K562 (cell line): ENCODE measurements around the gene CCDC92. TPM values are rescaled to one million over a fixed set of nuclear protein-coding genes. Genes with fewer than 3 reads are reported as not detected.
A peak's percentile ranks its signal among the peaks of the same experiment; 100 is the strongest.

ENCODE experiments used
- ATAC-seq: fragments of 200-7000 bp; cut with Tn5 transposase; 3 replicates; pipeline ENCODE4 v1.9.1; 2020; ENCODE audit warnings: moderate library complexity
- BruUV-seq: library from RNA; stranded (reverse); fragments of 400-500 nt; replicated peaks from 2 replicates; lab custom pipeline; 2021; lab: Mats Ljungman, UMichigan
- CTCF ChIA-PET: fragments of 300-600 bp; formaldehyde crosslinking; extraction: SDS; loops from one replicate; lab custom pipeline; 2021; ENCODE audit warnings: low intra/inter-chr PET ratio; lab: Yijun Ruan, JAX
- POLR2A ChIA-PET: fragments of 300-600, 350-650 bp; sonication (Branson Sonifier 250); formaldehyde crosslinking; extraction: SDS; loops from one replicate; lab custom pipeline; 2021; ENCODE audit warnings: antibody characterized with exemption, inconsistent platforms; lab: Yijun Ruan, JAX
- DNase-seq, 4 experiments: peaks; one replicate each; pipeline versions ENCODE4 v3.0.0 to v3.0.0-alpha.2; 2011 to 2018; ENCODE audit warnings: low spot score in 3 of 4, mixed read lengths in 3 of 4; ENCODE audit errors: extremely low read depth in 1 of 4
- FAIRE-seq: peaks from 2 replicates; lab custom pipeline; 2011; peaks lifted over from hg19 to GRCh38; lab: Jason Lieb, UNC
- H2AFZ ChIP-seq: 2 replicates; pipeline ENCODE4 v1.6.0; 2011; ENCODE audit warnings: low read depth, low read length, control low read depth, inconsistent platforms
- H3K27ac ChIP-seq: fragments of 200-600 bp; 3 replicates; pipeline ENCODE4 v1.8.0; 2011; ENCODE audit warnings: low read depth, mild to moderate bottlenecking, control low read depth, inconsistent platforms, low read length, moderate library complexity, mixed read lengths; ENCODE audit errors: extremely low read depth
- H3K27me3 ChIP-seq, 2 experiments: fragments of 300-600 bp in 1 of 2; 2 replicates in 1 of 2; 3 replicates in 1 of 2; pipeline versions ENCODE4 v1.6.0 to v1.8.0; 2011; ENCODE audit warnings: inconsistent platforms in 2 of 2, low read length in 2 of 2, mild to moderate bottlenecking in 1 of 2, mixed read lengths in 1 of 2, moderate library complexity in 1 of 2; ENCODE audit not compliant: control insufficient read depth in 2 of 2, insufficient read depth in 2 of 2
- H3K36me3 ChIP-seq: fragments of 300-600 bp; 3 replicates; pipeline ENCODE4 v1.8.0; 2011; ENCODE audit warnings: mild to moderate bottlenecking, low read length, inconsistent platforms; ENCODE audit not compliant: control insufficient read depth, insufficient read depth
- H3K4me1 ChIP-seq, 2 experiments: fragments of 200-600 bp in 1 of 2; replicated peaks in 1 of 2; 2 replicates in 1 of 2; 3 replicates in 1 of 2; pipeline versions ENCODE4 v1.5.1 to v1.8.0; 2011; ENCODE audit warnings: inconsistent platforms in 2 of 2, low read length in 2 of 2, mild to moderate bottlenecking in 1 of 2, mixed read lengths in 1 of 2, moderate library complexity in 1 of 2; ENCODE audit not compliant: control insufficient read depth in 2 of 2, insufficient read depth in 2 of 2
- H3K4me2 ChIP-seq: 2 replicates; pipeline ENCODE4 v1.6.1; 2011; ENCODE audit warnings: low read length, control low read depth, inconsistent platforms, mixed read lengths; ENCODE audit not compliant: insufficient read depth
- H3K4me3 ChIP-seq: fragments of 200-600 bp; sonication (generic), shearing (Covaris generic); 2 replicates; pipeline ENCODE4 v1.5.1; 2016; ENCODE audit warnings: control low read depth, inconsistent platforms
- H3K79me2 ChIP-seq: fragments of 200-600 bp; 3 replicates; pipeline ENCODE4 v1.8.0; 2011; ENCODE audit warnings: low read length, inconsistent platforms; ENCODE audit not compliant: control insufficient read depth, insufficient read depth
- H3K9ac ChIP-seq, 2 experiments: 2 replicates each; pipeline versions ENCODE4 v1.6.0 to v1.6.1; 2011; ENCODE audit warnings: low read depth in 2 of 2, low read length in 2 of 2, control low read depth in 1 of 2, inconsistent platforms in 1 of 2, mild to moderate bottlenecking in 1 of 2, mixed read lengths in 1 of 2; ENCODE audit not compliant: insufficient read depth in 1 of 2
- H3K9me1 ChIP-seq: one replicate; pipeline ENCODE4 v1.6.0; 2011; ENCODE audit warnings: inconsistent platforms, mild to moderate bottlenecking, low read length, moderate library complexity; ENCODE audit not compliant: control insufficient read depth, insufficient read depth
- H3K9me3 ChIP-seq: replicated peaks from 2 replicates; pipeline ENCODE4 v1.5.1; 2011; ENCODE audit warnings: low read depth, low read length, inconsistent platforms; ENCODE audit not compliant: control insufficient read depth, insufficient read depth
- H4K20me1 ChIP-seq: replicated peaks from 2 replicates; pipeline ENCODE4 v1.6.1; 2011; ENCODE audit warnings: low read length, inconsistent platforms, mixed read lengths; ENCODE audit not compliant: control insufficient read depth, insufficient read depth
- ARID1B ChIP-seq: fragments of 450-650 bp; IDR thresholded peaks from 2 replicates; pipeline ENCODE4 v1.6.1; 2016; ENCODE audit warnings: antibody characterized with exemption, mild to moderate bottlenecking, inconsistent platforms
- EGR1 ChIP-seq: fragments of 450-650 bp; conservative IDR thresholded peaks from 2 replicates; pipeline ENCODE4 v1.6.1; 2017; ENCODE audit warnings: mild to moderate bottlenecking
- HSF4 ChIP-seq: fragments of 250-450 bp; sonication (Bioruptor Pico); IDR thresholded peaks from 2 replicates; pipeline ENCODE4 v2.1.2; 2022; ENCODE audit warnings: mild to moderate bottlenecking, moderate library complexity, borderline replicate concordance
- NFYB ChIP-seq: IDR thresholded peaks from 2 replicates; pipeline ENCODE4 v1.6.1; 2011; ENCODE audit warnings: mild to moderate bottlenecking, moderate library complexity; ENCODE audit not compliant: insufficient read length; ENCODE audit errors: extremely low read depth
- POLR2B ChIP-seq: fragments of 450-650 bp; IDR thresholded peaks from 2 replicates; pipeline ENCODE4 v1.6.1; 2018; ENCODE audit warnings: low read depth; ENCODE audit not compliant: partially characterized antibody
- ZNF830 ChIP-seq: fragments of 250-450 bp; sonication (Bioruptor Pico); IDR thresholded peaks from 2 replicates; pipeline ENCODE4 v1.5.0; 2021; ENCODE audit warnings: mild to moderate bottlenecking
- WGBS: fragments of 100-300 bp; shearing (Covaris generic); methylation state at CpG from one replicate; pipeline ENCODE4 v1.1.6; 2016; ENCODE audit warnings: low coverage, mixed read lengths; ENCODE audit not compliant: insufficient coverage; ENCODE audit errors: missing lambda C conversion rate; 5-methylcytosine and 5-hydroxymethylcytosine counted together
- in situ Hi-C: fragments of 300-500 bp; cut with MboI; formaldehyde crosslinking; loops from 4 replicates; pipeline ENCODE4 v1.15.0; 2018; ENCODE audit warnings: inconsistent platforms, mixed read lengths
- intact Hi-C: fragments of 100-400 bp; cut with micrococcal nuclease; formaldehyde crosslinking; loops from 2 replicates; pipeline ENCODE4 v1.14.2; 2022
- polyA plus RNA-seq, 8 experiments: library from polyadenylated mRNA; depleted of rRNA in 4 of 8; stranded (reverse) in 5 of 8; unstranded in 3 of 8; fragments of >200 nt; fragmentation: Nextera tagmentation in 2 of 8; fragmentation: Illumina TruSeq in 1 of 8; extraction: Ambion mirVana in 2 of 8; extraction: Trizol in 1 of 8; gene quantifications; 2 replicates each; pipeline versions ENCODE4 v1.2.1 to v1.2.3, GENCODE V29; 2011 to 2014; ENCODE audit warnings: inconsistent platforms in 1 of 8, missing spikeins in 1 of 8
- total RNA-seq, 7 experiments: library from RNA; depleted of rRNA in 6 of 7; stranded (reverse); fragments of >200 nt in 6 of 7; fragmentation: Illumina TruSeq in 2 of 7; extraction: Trizol in 2 of 7; gene quantifications; 2 replicates each; pipeline versions ENCODE4 v1.2.1 to v1.2.3, GENCODE V29; 2011 to 2021; ENCODE audit warnings: low replicate concordance in 1 of 7
- TF ChIP-seq, protein P1 (sequence below): sonication (generic); formaldehyde crosslinking; IDR thresholded peaks from 2 replicates; pipeline ENCODE4 v1.8.0; 2022; ENCODE audit warnings: missing genetic modification reagents, mild to moderate bottlenecking, borderline replicate concordance

Gene CCDC92
- total and polyA plus RNA-seq, 9 of the 15 experiments (the other 6 are each of a cell fraction or from before 2014, with no cell fraction given): 0.27 to 5.9 (median 2.1) TPM

DNA sequence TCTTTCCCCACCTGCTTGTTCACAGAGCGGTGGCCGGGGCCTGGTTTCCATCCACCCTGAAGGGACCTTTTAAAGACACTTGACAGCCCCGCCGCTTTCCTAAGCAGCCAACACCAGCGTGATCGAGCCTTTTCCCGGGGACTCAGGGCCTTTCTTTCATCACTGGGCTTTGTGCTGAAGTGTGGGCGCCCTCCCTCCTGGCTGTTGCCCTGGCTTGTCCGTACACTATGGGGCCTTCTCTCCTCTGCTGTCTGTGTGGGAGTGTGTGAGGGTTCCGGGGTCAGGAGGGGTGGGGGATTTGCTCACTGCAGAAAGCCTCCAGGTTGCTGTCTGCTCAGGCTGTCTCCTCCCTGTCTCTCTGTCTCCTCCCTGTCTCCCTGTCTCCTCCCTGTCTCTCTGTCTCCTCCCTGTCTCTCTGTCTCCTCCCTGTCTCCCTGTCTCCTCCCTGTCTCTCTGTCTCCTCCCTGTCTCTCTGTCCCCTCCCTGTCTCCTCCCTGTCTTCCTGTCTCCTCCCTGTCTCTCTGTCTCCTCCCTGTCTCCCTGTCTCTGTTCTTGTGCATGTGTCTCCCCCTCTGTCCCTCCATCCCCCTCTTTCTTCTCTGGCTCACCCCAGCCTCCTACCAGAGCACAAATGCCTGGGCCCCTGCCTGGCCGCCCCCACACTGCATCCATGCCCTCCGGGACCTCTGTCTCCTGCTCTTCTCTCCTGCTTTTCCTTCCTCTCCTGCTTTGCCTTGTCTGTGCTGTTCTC lies 64.7 kb downstream of the CCDC92 start:
- FAIRE-seq: peak; percentile 15
- H3K4me3 ChIP-seq: no peak overlapping the region
- TF ChIP-seq ZNF830 (CRISPR knock-in tag) (no peak), HSF4 (CRISPR knock-in tag) (no peak), ARID1B (no peak), EGR1 (0 out of 2 replicates have a peak, but pooled peaks have one; percentile 13), POLR2B (no peak), NFYB (no peak)
- TF ChIP-seq, protein P1, sequence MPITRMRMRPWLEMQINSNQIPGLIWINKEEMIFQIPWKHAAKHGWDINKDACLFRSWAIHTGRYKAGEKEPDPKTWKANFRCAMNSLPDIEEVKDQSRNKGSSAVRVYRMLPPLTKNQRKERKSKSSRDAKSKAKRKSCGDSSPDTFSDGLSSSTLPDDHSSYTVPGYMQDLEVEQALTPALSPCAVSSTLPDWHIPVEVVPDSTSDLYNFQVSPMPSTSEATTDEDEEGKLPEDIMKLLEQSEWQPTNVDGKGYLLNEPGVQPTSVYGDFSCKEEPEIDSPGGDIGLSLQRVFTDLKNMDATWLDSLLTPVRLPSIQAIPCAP: no peak
- intact Hi-C loops (loop anchor here (5.0 kb wide), 1 partner anchor 74 kb away; no protein-coding TSS in a partner anchor), in situ Hi-C loops (no loop called here)
- H3K9ac ChIP-seq: peak overlapping the region in 1 of 2 experiments; percentile 65; a peak in 1 of 4 replicates
- H3K36me3 ChIP-seq: no peaks in the 10 kb centered on the region
- H3K9me3 ChIP-seq: no peaks in the 10 kb centered on the region
- peak; percentile 61 for ATAC-seq
- ChIA-PET CTCF (no interaction called here), POLR2A (no interaction called here)
- H2AFZ ChIP-seq: 0 out of 2 replicates have a peak overlapping the region, but pooled peaks have one; percentile 1
- no peaks in the 10 kb centered on the region for H3K9me1 ChIP-seq
- H3K27ac ChIP-seq: no peak overlapping the region
- peak; percentile 18 to 41 (median 32) for DNase-seq
- H3K4me1 ChIP-seq: peaks cover 0 to 4% of the 10 kb centered on the region in 2 experiments; a peak in 1 of 5 replicates
- BruUV-seq: no TSS peak
- no peaks in the 10 kb centered on the region for H3K79me2 ChIP-seq
- peaks cover 36 to 46% of the 10 kb centered on the region in 2 experiments; a peak in 4 of 5 replicates for H3K27me3 ChIP-seq
- peaks cover 11% of the 10 kb centered on the region; the same call in 1 of the 2 replicates for H4K20me1 ChIP-seq
- 6% methylated on average over 12 of the region's 12 CpGs for WGBS
- no peak overlapping the region for H3K4me2 ChIP-seq
